ES-I3 (cell line): ENCODE data around the gene ANKRD50.

Experiments used
- H3K36me3 ChIP-seq: 2 replicates; pipeline ENCODE4 v1.6.1; 2013; ENCODE audit warnings: mild to moderate bottlenecking, low read length, control low read depth, moderate library complexity; ENCODE audit not compliant: insufficient read depth
- H3K4me1 ChIP-seq: 2 replicates; pipeline ENCODE4 v1.6.1; 2013; ENCODE audit warnings: mild to moderate bottlenecking, control low read depth, low read length; ENCODE audit not compliant: insufficient read depth
- H3K9ac ChIP-seq: 2 replicates; pipeline ENCODE4 v1.6.1; 2013; ENCODE audit warnings: low read depth, mild to moderate bottlenecking, low read length, moderate library complexity
- H3K9me3 ChIP-seq: 2 replicates; pipeline ENCODE4 v1.6.1; 2013; ENCODE audit warnings: mild to moderate bottlenecking, low read length, moderate library complexity; ENCODE audit not compliant: control insufficient read depth, insufficient read depth

ANKRD50 gene

GRCh38 chr4:124691801-124692200, 20.7 kb downstream of the ANKRD50 start:
- no peak overlapping the region for H3K9ac ChIP-seq
- H3K36me3 ChIP-seq = no peaks in the 10 kb centered on the region
- H3K4me1 ChIP-seq = no peaks in the 10 kb centered on the region; the same call in 1 of the 2 replicates
- no peaks in the 10 kb centered on the region for H3K9me3 ChIP-seq

GRCh38 chr4:124686279-124686678, 26.3 kb downstream of the ANKRD50 start:
- Histone ChIP-seq H3K36me3 (no peaks in the 10 kb centered on the region), H3K4me1 (peaks cover 8% of the 10 kb centered on the region), H3K9me3 (no peaks in the 10 kb centered on the region), H3K9ac (no peak overlapping the region)

- peaks cover 8% of the 10 kb centered on the region for H3K4me1 ChIP-seq
- H3K9ac ChIP-seq = no peak overlapping the region
- no peaks in the 10 kb centered on the region for H3K36me3 ChIP-seq
Observed at GRCh38 chr4:124685851-124686250, 26.7 kb downstream of the ANKRD50 start.

GRCh38 chr4:124684301-124684700, 28.2 kb downstream of the ANKRD50 start:
- Histone ChIP-seq H3K9me3 (no peaks in the 10 kb centered on the region), H3K4me1 (peaks cover 8% of the 10 kb centered on the region), H3K9ac (no peak overlapping the region), H3K36me3 (no peaks in the 10 kb centered on the region)

More at GRCh38 chr4:124685851-124686250, 26.7 kb downstream of the ANKRD50 start:
- no peaks in the 10 kb centered on the region for H3K9me3 ChIP-seq

- no peaks in the 10 kb centered on the region for H3K36me3 ChIP-seq
- peaks cover 8% of the 10 kb centered on the region for H3K4me1 ChIP-seq
- no peak overlapping the region for H3K9ac ChIP-seq
- H3K9me3 ChIP-seq = no peaks in the 10 kb centered on the region
Observed at GRCh38 chr4:124682384-124682783, 30.1 kb downstream of the ANKRD50 start.

- no peaks in the 10 kb centered on the region for H3K9me3 ChIP-seq
- peaks cover 21% of the 10 kb centered on the region for H3K36me3 ChIP-seq
- no peak overlapping the region for H3K9ac ChIP-seq
- no peaks in the 10 kb centered on the region for H3K4me1 ChIP-seq
Observed at GRCh38 chr4:124666496-124666895, 46.0 kb downstream of the ANKRD50 start.

GRCh38 chr4:124658795-124659194, 53.7 kb downstream of the ANKRD50 start:
- Histone ChIP-seq H3K9me3 (no peaks in the 10 kb centered on the region), H3K4me1 (no peaks in the 10 kb centered on the region), H3K36me3 (no peaks in the 10 kb centered on the region), H3K9ac (no peak overlapping the region)

- Histone ChIP-seq H3K9me3 (no peaks in the 10 kb centered on the region), H3K36me3 (no peaks in the 10 kb centered on the region), H3K9ac (no peak overlapping the region), H3K4me1 (no peaks in the 10 kb centered on the region)
Observed at GRCh38 chr4:124650614-124651013, 61.9 kb downstream of the ANKRD50 start.

GRCh38 chr4:124647599-124647998, 64.9 kb downstream of the ANKRD50 start:
- Histone ChIP-seq H3K4me1 (peaks cover 5% of the 10 kb centered on the region; the same call in 1 of the 2 replicates), H3K9ac (no peak overlapping the region), H3K36me3 (no peaks in the 10 kb centered on the region), H3K9me3 (no peaks in the 10 kb centered on the region)

GRCh38 chr4:124644621-124645020, 67.9 kb downstream of the ANKRD50 start:
- no peak overlapping the region for H3K9ac ChIP-seq
- no peaks in the 10 kb centered on the region for H3K36me3 ChIP-seq
- peaks cover 12% of the 10 kb centered on the region for H3K4me1 ChIP-seq
- no peaks in the 10 kb centered on the region for H3K9me3 ChIP-seq

GRCh38 chr4:124642846-124643245, 69.7 kb downstream of the ANKRD50 start:
- no peaks in the 10 kb centered on the region for H3K36me3 ChIP-seq
- H3K4me1 ChIP-seq = peaks cover 12% of the 10 kb centered on the region
- no peak overlapping the region for H3K9ac ChIP-seq
- no peaks in the 10 kb centered on the region for H3K9me3 ChIP-seq

GRCh38 chr4:124641715-124642381, 70.7 kb downstream of the ANKRD50 start:
- Histone ChIP-seq H3K4me1 (peaks cover 12% of the 10 kb centered on the region), H3K9ac (no peak overlapping the region), H3K9me3 (no peaks in the 10 kb centered on the region), H3K36me3 (no peaks in the 10 kb centered on the region)

- peaks cover 18% of the 10 kb centered on the region for H3K4me1 ChIP-seq
- H3K9ac ChIP-seq = no peak overlapping the region
- no peaks in the 10 kb centered on the region for H3K9me3 ChIP-seq
- no peaks in the 10 kb centered on the region for H3K36me3 ChIP-seq
Observed at GRCh38 chr4:124640022-124640730, 72.4 kb downstream of the ANKRD50 start.

GRCh38 chr4:124637321-124637720, 75.2 kb downstream of the ANKRD50 start:
- H3K9ac ChIP-seq = no peak overlapping the region
- no peaks in the 10 kb centered on the region for H3K36me3 ChIP-seq
- no peaks in the 10 kb centered on the region for H3K9me3 ChIP-seq
- peaks cover 16% of the 10 kb centered on the region for H3K4me1 ChIP-seq

GRCh38 chr4:124636788-124637187, 75.7 kb downstream of the ANKRD50 start:
- Histone ChIP-seq H3K4me1 (peaks cover 17% of the 10 kb centered on the region), H3K9ac (no peak overlapping the region), H3K9me3 (no peaks in the 10 kb centered on the region), H3K36me3 (no peaks in the 10 kb centered on the region; the same call in 1 of the 2 replicates)
